HepG2 (cell line): Measurements from ENCODE around the gene NISCH. TPM values are rescaled to one million over a fixed set of nuclear protein-coding genes. Genes with fewer than 3 reads are reported as not detected.

Source experiments
- CEBPB ChIP-seq: IDR thresholded peaks from 2 replicates; pipeline ENCODE4 v1.6.1; 2011; ENCODE audit warnings: low read depth, low read length, improper control_type of control experiment, borderline replicate concordance
- ETV5 ChIP-seq: IDR thresholded peaks from 2 replicates; pipeline ENCODE4 v1.6.1; 2018; ENCODE audit warnings: missing biosample characterization, missing genetic modification reagents, inconsistent platforms, borderline replicate concordance
- GATA4 ChIP-seq: sonication (generic); IDR thresholded peaks from 2 replicates; pipeline ENCODE4 v1.6.1; 2016; ENCODE audit warnings: antibody characterized with exemption, low read depth, borderline replicate concordance
- GMEB1 ChIP-seq: sonication (generic); formaldehyde crosslinking; IDR thresholded peaks from 2 replicates; pipeline ENCODE4 v1.5.1; 2020; ENCODE audit warnings: missing genetic modification reagents, mild to moderate bottlenecking, borderline replicate concordance
- GTF2F1 ChIP-seq: fragments of 150-350 bp; IDR thresholded peaks from 2 replicates; pipeline ENCODE4 v1.6.1; 2014; ENCODE audit warnings: low read length
- KAT7 ChIP-seq: IDR thresholded peaks from 2 replicates; pipeline ENCODE4 v1.6.1; 2018; ENCODE audit warnings: borderline replicate concordance, missing compliant biosample characterization
- KLF15 ChIP-seq: sonication (generic); formaldehyde crosslinking; IDR thresholded peaks from 2 replicates; pipeline ENCODE4 v1.8.1; 2023; ENCODE audit warnings: borderline replicate concordance, mild to moderate bottlenecking, inconsistent platforms, missing genetic modification reagents, mixed read lengths
- NFYB ChIP-seq: sonication (generic); formaldehyde crosslinking; IDR thresholded peaks from 2 replicates; pipeline ENCODE4 v1.4.0; 2020; ENCODE audit warnings: missing genetic modification reagents
- PLSCR1 ChIP-seq: sonication (generic); formaldehyde crosslinking; IDR thresholded peaks from 2 replicates; pipeline ENCODE4 v1.5.0; 2020; ENCODE audit warnings: missing genetic modification reagents, mild to moderate bottlenecking, borderline replicate concordance
- TOPORS ChIP-seq: sonication (generic); formaldehyde crosslinking; IDR thresholded peaks from 2 replicates; pipeline ENCODE4 v1.8.0; 2023; ENCODE audit warnings: mild to moderate bottlenecking, missing genetic modification reagents
- TRAFD1 ChIP-seq: sonication (generic); formaldehyde crosslinking; IDR thresholded peaks from 2 replicates; pipeline ENCODE4 v1.5.1; 2020; ENCODE audit warnings: missing genetic modification reagents, mild to moderate bottlenecking, borderline replicate concordance
- YY1 ChIP-seq: IDR thresholded peaks from 2 replicates; pipeline ENCODE4 v1.6.1; 2011; ENCODE audit warnings: low read length, low read depth, moderate library complexity, mild to moderate bottlenecking; ENCODE audit not compliant: insufficient read depth, insufficient replicate concordance
- ZMYM2 ChIP-seq: sonication (generic); formaldehyde crosslinking; IDR thresholded peaks from 2 replicates; pipeline ENCODE4 v1.8.0; 2022; ENCODE audit warnings: mild to moderate bottlenecking, missing genetic modification reagents
- ZNF205 ChIP-seq: IDR thresholded peaks from 2 replicates; pipeline ENCODE4 v1.6.1; 2018; ENCODE audit warnings: missing biosample characterization, missing genetic modification reagents
- ZNF407 ChIP-seq: sonication (generic); formaldehyde crosslinking; IDR thresholded peaks from one replicate; pipeline ENCODE4 v1.5.1; 2020; ENCODE audit warnings: mild to moderate bottlenecking, missing genetic modification reagents; ENCODE audit errors: not compliant biosample characterization
- ZNF619 ChIP-seq: sonication (generic); formaldehyde crosslinking; IDR thresholded peaks from 2 replicates; pipeline ENCODE4 v1.4.0; 2020; ENCODE audit warnings: mild to moderate bottlenecking, missing genetic modification reagents
- polyA plus RNA-seq, 8 experiments: library from polyadenylated mRNA; depleted of rRNA in 3 of 8; stranded (reverse) in 7 of 8; unstranded in 1 of 8; fragments of >200 nt; fragmentation: Illumina TruSeq in 4 of 8; extraction: Trizol in 4 of 8; gene quantifications; 2 replicates each; pipeline versions ENCODE4 v1.2.1 to v1.2.3, GENCODE V29; 2011 to 2016; ENCODE audit warnings: low read depth in 4 of 8, missing spikeins in 1 of 8, mixed read lengths in 1 of 8; ENCODE audit not compliant: insufficient read depth in 1 of 8
- total RNA-seq, 5 experiments: library from RNA; depleted of rRNA; stranded (reverse); fragments of >200 nt; fragmentation: Illumina TruSeq; extraction: Trizol; gene quantifications; 2 replicates each; pipeline ENCODE4 v1.2.3, GENCODE V29; 2016; ENCODE audit warnings: low read depth in 1 of 5

NISCH gene
- total and polyA plus RNA-seq, 2 of the 13 experiments (the other 11 are each of a cell fraction or from before 2014, with no cell fraction given) = 27.0 to 47.6 TPM

- TF ChIP-seq TRAFD1 (CRISPR knock-in tag) (no peak), ZMYM2 (CRISPR knock-in tag) (no peak), GMEB1 (CRISPR knock-in tag) (peak; percentile 83), ZNF407 (CRISPR knock-in tag) (no peak), ZNF205 (CRISPR knock-in tag) (no peak), ETV5 (CRISPR knock-in tag) (peak; percentile 50; the same call in 1 of the 2 replicates), KLF15 (CRISPR knock-in tag) (no peak), PLSCR1 (no peak), CEBPB (peak; percentile 98), TOPORS (CRISPR knock-in tag) (no peak), ZNF619 (CRISPR knock-in tag) (0 out of 2 replicates have a peak, but pooled peaks have one; percentile 63), YY1 (peak; percentile 92), KAT7 (CRISPR knock-in tag) (no peak), NFYB (CRISPR knock-in tag) (peak; percentile 60; the same call in 1 of the 2 replicates), GATA4 (no peak), GTF2F1 (no peak)
Observed at GRCh38 chr3:52455283-52456168, at the start of gene NISCH (continued).
